NCI-H1694 (cell line): Measurements from ENCODE around the gene SRMS.

Experiments used
- DNase-seq: peaks from one replicate; lab custom pipeline; 2025; lab: John Stamatoyannopoulos, UW

SRMS gene

GRCh38 chr20:63538204-63539091 lies 9.1 kb downstream of the SRMS start:
- DNase-seq, result no peak

- peak; percentile 63 for DNase-seq
Measured at GRCh38 chr20:63537525-63538203, 9.9 kb downstream of the SRMS start.

GRCh38 chr20:63536997-63537524 lies 10.5 kb downstream of the SRMS start, which contains the start of gene PTK6:
Gene PTK6 (minus strand): TSS chr20:63537376. CDS start chr20:63537314, 62 bp downstream.
- no peak for DNase-seq

GRCh38 chr20:63536241-63536977 lies 11.1 kb downstream of the SRMS start:
- no peak for DNase-seq

GRCh38 chr20:63534831-63535651 lies 12.5 kb downstream of the SRMS start:
- DNase-seq, result no peak

GRCh38 chr20:63534427-63534830 lies 13.1 kb downstream of the SRMS start:
- DNase-seq, result no peak

GRCh38 chr20:63533871-63534393 lies 13.6 kb downstream of the SRMS start:
- no peak for DNase-seq

- DNase-seq, result no peak
Measured at GRCh38 chr20:63533388-63533787, 14.2 kb downstream of the SRMS start.

GRCh38 chr20:63532449-63532971 lies 15.0 kb downstream of the SRMS start:
- no peak for DNase-seq

GRCh38 chr20:63531686-63532448 lies 15.7 kb downstream of the SRMS start:
- DNase-seq, result no peak

GRCh38 chr20:63530788-63531160 lies 16.8 kb downstream of the SRMS start:
- DNase-seq, result no peak

GRCh38 chr20:63529861-63530787 lies 17.4 kb downstream of the SRMS start:
- no peak for DNase-seq

- no peak for DNase-seq
Measured at GRCh38 chr20:63529180-63529860, 18.2 kb downstream of the SRMS start.

GRCh38 chr20:63527184-63527583 lies 20.4 kb downstream of the SRMS start:
- DNase-seq, result no peak

- DNase-seq, result no peak
Measured at GRCh38 chr20:63525971-63526370, 21.6 kb downstream of the SRMS start.

GRCh38 chr20:63525185-63525584 lies 22.4 kb downstream of the SRMS start:
- DNase-seq, result no peak

GRCh38 chr20:63522981-63523611 lies 24.5 kb downstream of the SRMS start:
- DNase-seq, result no peak
